ENCODE results near the gene DPPA2. TPM values are rescaled to one million over a fixed set of nuclear protein-coding genes. Genes with fewer than 3 reads are reported as not detected.

The DPPA2 gene
- total and polyA plus RNA-seq, 2 of the 8 experiments (the other 6 are each of a cell fraction or from before 2014, with no cell fraction given): 7.8 to 12.6 TPM

DNA sequence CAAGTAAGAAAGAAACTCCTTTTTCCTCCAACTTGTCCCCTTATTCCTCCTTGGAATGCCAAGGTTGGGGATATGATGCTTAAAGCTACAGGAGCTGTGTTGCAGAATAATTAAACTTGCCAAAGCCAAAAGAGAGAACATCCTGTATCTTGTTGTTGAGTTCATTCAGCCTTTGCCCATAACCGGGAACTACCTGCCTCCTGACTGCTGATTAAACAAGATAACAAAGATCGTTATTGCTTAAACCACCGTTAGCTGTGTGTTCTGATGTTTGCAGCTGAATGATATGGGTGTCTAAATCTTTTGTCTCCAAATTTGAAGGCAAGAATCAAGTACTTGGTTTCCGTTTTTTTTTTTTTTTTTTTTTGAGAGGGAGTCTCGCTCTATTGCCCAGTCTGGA lies 61.5 kb downstream of the DPPA2 start:
- Histone ChIP-seq H2BK12ac (ENCODE audit: low read depth, low read length) (no peak overlapping the region), H3K27ac (ENCODE audit: low read depth, low read length) (no peak overlapping the region), H3K79me1 (ENCODE audit: low read depth, low read length) (no peaks in the 10 kb centered on the region), H3K4ac (replicated peaks; ENCODE audit: insufficient read length, low read depth, low read length) (no peak overlapping the region), H3K9me3 (ENCODE audit: insufficient read depth in 2 of 2, low read depth in 1 of 2, low read length in 1 of 2) (no peaks in the 10 kb centered on the region), H3K4me2 (ENCODE audit: insufficient read depth in 1 of 2, low read depth in 2 of 2, low read length in 2 of 2) (no peak overlapping the region), H3K4me3 (ENCODE audit: extremely low read depth in 1 of 4, insufficient read depth in 2 of 4, low read depth in 3 of 4, low read length in 4 of 4) (no peak overlapping the region), H4K5ac (ENCODE audit: insufficient read length, low read depth, low read length) (no peak overlapping the region), H3K79me2 (ENCODE audit: control insufficient read depth in 1 of 2, insufficient read depth in 2 of 2, low read length in 2 of 2) (no peaks in the 10 kb centered on the region), H3K23ac (ENCODE audit: insufficient read length) (no peak overlapping the region), H3K9ac (replicated peaks in 1 of 4; ENCODE audit: extremely low read depth in 1 of 4, low read depth in 3 of 4, low read length in 3 of 4) (no peak overlapping the region), H2BK15ac (ENCODE audit: low read length) (no peak overlapping the region), H4K91ac (replicated peaks; ENCODE audit: insufficient read length, low read length) (no peak overlapping the region), H3K18ac (ENCODE audit: extremely low read depth, low read length) (no peak overlapping the region), H2BK20ac (ENCODE audit: low read length) (no peak overlapping the region), H3K14ac (ENCODE audit: insufficient read length) (no peak overlapping the region), H4K20me1 (replicated peaks in 1 of 2; ENCODE audit: control insufficient read depth in 1 of 2, insufficient read depth in 2 of 2, low read length in 2 of 2) (no peaks in the 10 kb centered on the region), H3K23me2 (ENCODE audit: low read depth, low read length) (no peaks in the 10 kb centered on the region), H2AK5ac (ENCODE audit: low read depth, low read length) (no peak overlapping the region), H2BK5ac (ENCODE audit: low read depth, low read length) (no peak overlapping the region), H2AFZ (ENCODE audit: low read length) (no peak overlapping the region), H3K27me3 (replicated peaks in 1 of 4; ENCODE audit: control insufficient read depth in 3 of 4, extremely low read depth in 1 of 4, insufficient read depth in 3 of 4, low read length in 3 of 4) (no peaks in the 10 kb centered on the region), H2BK120ac (replicated peaks; ENCODE audit: low read depth, low read length) (no peak overlapping the region), H3K36me3 (ENCODE audit: control insufficient read depth in 2 of 4, insufficient read depth in 4 of 4, low read length in 3 of 4) (no peaks in the 10 kb centered on the region), H3K4me1 (replicated peaks in 1 of 4; ENCODE audit: control insufficient read depth in 3 of 4, insufficient read depth in 4 of 4, low read length in 3 of 4) (no peaks in the 10 kb centered on the region), H3K56ac (replicated peaks; ENCODE audit: insufficient read length, low read depth, low read length) (no peak overlapping the region), H4K8ac (ENCODE audit: extremely low read depth, insufficient read depth, low read length) (no peak overlapping the region)
- DNase-seq (ENCODE audit: low read depth in 1 of 2, low spot score in 2 of 2) (no peak), FAIRE-seq (no peak)
- POLR2A ChIA-PET (ENCODE audit: partially characterized antibody): no interaction called here
- WGBS, 2 experiments (ENCODE audit: extremely low coverage in 1 of 2, insufficient coverage in 1 of 2, insufficient read length in 1 of 2, insufficient replicate concordance in 2 of 2, low coverage in 1 of 2, low lambda C conversion rate in 2 of 2, missing lambda C conversion rate in 1 of 2): 94% methylated on average over 4 of the region's 5 CpGs; no CpG with 5 or more reads in 1 of the 2 experiments
- CTCF ChIA-PET (ENCODE audit: partially characterized antibody): no interaction called here
- TF ChIP-seq SP1 (IDR thresholded peaks at IDR 0.05; ENCODE audit: low read depth, low read length) (no peak), POLR2AphosphoS5 (IDR thresholded peaks at IDR 0.05; ENCODE audit: low read depth, low read length) (no peak), POLR2A (IDR thresholded peaks at IDR 0.05; ENCODE audit: control extremely low read depth in 1 of 2, low read depth in 2 of 2, low read length in 2 of 2) (no peak), HDAC2 (IDR thresholded peaks at IDR 0.05; ENCODE audit: borderline replicate concordance in 1 of 2, low read depth in 2 of 2, low read length in 2 of 2) (no peak), BRCA1 (IDR thresholded peaks at IDR 0.05; ENCODE audit: low read depth, low read length) (no peak), SUZ12 (IDR thresholded peaks at IDR 0.05; ENCODE audit: low read length) (no peak), EP300 (IDR thresholded peaks at IDR 0.05; ENCODE audit: borderline replicate concordance in 1 of 2, low read depth in 2 of 2, low read length in 2 of 2) (no peak), NANOG (IDR thresholded peaks at IDR 0.05; ENCODE audit: insufficient read depth, low read depth, low read length, poor library complexity, severe bottlenecking) (no peak), SRF (IDR thresholded peaks at IDR 0.05; ENCODE audit: low read depth, low read length) (no peak), TCF12 (IDR thresholded peaks at IDR 0.05; ENCODE audit: low read depth, low read length) (no peak), SP2 (IDR thresholded peaks at IDR 0.05; ENCODE audit: low read length) (no peak), GTF2F1 (IDR thresholded peaks at IDR 0.05; ENCODE audit: borderline replicate concordance, low read depth, low read length) (no peak), BCL11A (IDR thresholded peaks at IDR 0.05; ENCODE audit: low read depth in 2 of 2, low read length in 2 of 2) (no peak)
